T-cell (primary cell): ENCODE results near the gene CLEC20A. TPM values are rescaled to one million over a fixed set of nuclear protein-coding genes. Genes with fewer than 3 reads are reported as not detected.
A peak's percentile ranks its signal among the peaks of the same experiment; 100 is the strongest.
"Not testable (repeated sequence)": the region's sequence is repeated elsewhere in the genome, so short reads cannot be mapped to it uniquely, and the experiment has no call there.

Source experiments
- ATAC-seq, 4 experiments: fragments of 200-7000 bp in 3 of 4; fragments of 150-1000 bp in 1 of 4; cut with Tn5 transposase; replicated peaks in 1 of 4; 1 replicate in 3 of 4; 2 replicates in 1 of 4; pipeline ENCODE4 v1.10.0; 2021; ENCODE audit warnings: moderate library complexity in 3 of 4, mild to moderate bottlenecking in 2 of 4, moderate number of reproducible peaks in 1 of 4
- CTCF ChIA-PET, 2 donors: fragments of 300-600 bp; sonication (Branson Sonifier 250); formaldehyde crosslinking; loops; one replicate each; lab custom pipeline; 2022; ENCODE audit warnings: antibody characterized with exemption in 2 of 2; lab: Charles Lee
- POLR2A ChIA-PET, 2 donors: fragments of 300-600 bp; sonication (Branson Sonifier 250); formaldehyde crosslinking; loops; one replicate each; lab custom pipeline; 2022; ENCODE audit warnings: antibody characterized with exemption in 2 of 2; lab: Charles Lee
- DNase-seq, 35 experiments: peaks; one replicate each; pipeline versions ENCODE4 v3.0.0 to v3.0.0-alpha.2; 2013 to 2023
- H3K27ac ChIP-seq: one replicate; pipeline ENCODE4 v1.5.1; 2013; ENCODE audit warnings: low read length
- H3K27me3 ChIP-seq, 2 experiments: replicated peaks in 1 of 2; 1 replicate in 1 of 2; 2 replicates in 1 of 2; pipeline versions ENCODE4 v1.6.1 to v1.7.0; 2013; ENCODE audit warnings: low read length in 1 of 2, mixed read lengths in 1 of 2; ENCODE audit not compliant: control insufficient read depth in 2 of 2, insufficient read depth in 2 of 2; ENCODE audit errors: extremely low read depth in 1 of 2
- H3K36me3 ChIP-seq, 2 donors: 1 replicate in 1 of 2; 2 replicates in 1 of 2; pipeline versions ENCODE4 v1.6.1 to v1.7.0; 2013; ENCODE audit warnings: low read length in 1 of 2; ENCODE audit not compliant: control insufficient read depth in 2 of 2, insufficient read depth in 1 of 2; ENCODE audit errors: extremely low read depth in 1 of 2
- H3K4me1 ChIP-seq, 2 experiments: 1 replicate in 1 of 2; 2 replicates in 1 of 2; pipeline versions ENCODE4 v1.6.1 to v1.7.0; 2013; ENCODE audit warnings: low read length in 2 of 2, mixed read lengths in 1 of 2; ENCODE audit not compliant: insufficient read depth in 2 of 2, control insufficient read depth in 1 of 2; ENCODE audit errors: extremely low read depth in 1 of 2
- H3K4me3 ChIP-seq, 2 donors: 1 replicate in 1 of 2; 2 replicates in 1 of 2; pipeline versions ENCODE4 v1.5.1 to v1.7.0; 2013; ENCODE audit warnings: mild to moderate bottlenecking in 2 of 2, low read length in 1 of 2, moderate library complexity in 1 of 2; ENCODE audit not compliant: control insufficient read depth in 1 of 2; ENCODE audit errors: extremely low read depth in 1 of 2
- H3K9me3 ChIP-seq: 2 replicates; pipeline ENCODE4 v1.7.0; 2013
- H3K27ac Mint-ChIP-seq, 2 donors: one replicate each; pipeline ENCODE4 v1.8.0; 2020 to 2021; ENCODE audit warnings: mild to moderate bottlenecking in 2 of 2, mixed read lengths in 2 of 2
- H3K27me3 Mint-ChIP-seq, 2 donors: one replicate each; pipeline ENCODE4 v1.8.0; 2021 to 2022; ENCODE audit warnings: mixed read lengths in 2 of 2
- H3K36me3 Mint-ChIP-seq: one replicate; pipeline ENCODE4 v1.8.0; 2021; ENCODE audit warnings: mixed read lengths
- H3K4me1 Mint-ChIP-seq, 3 donors: one replicate each; pipeline ENCODE4 v1.8.0; 2020 to 2022; ENCODE audit warnings: mixed read lengths in 3 of 3, mild to moderate bottlenecking in 1 of 3
- H3K4me3 Mint-ChIP-seq, 3 donors: one replicate each; pipeline ENCODE4 v1.8.0; 2020 to 2022; ENCODE audit warnings: mild to moderate bottlenecking in 3 of 3, mixed read lengths in 3 of 3, moderate library complexity in 3 of 3
- H3K9me3 Mint-ChIP-seq, 3 donors: one replicate each; pipeline ENCODE4 v1.8.0; 2020 to 2022; ENCODE audit warnings: mixed read lengths in 3 of 3
- WGBS: methylation state at CpG from one replicate; pipeline ENCODE4 v1.1.5; 2013; ENCODE audit warnings: missing lambda C conversion rate; ENCODE audit not compliant: insufficient coverage; 5-methylcytosine and 5-hydroxymethylcytosine counted together
- total RNA-seq, 35 experiments: library from RNA in 6 of 35; stranded (reverse) in 6 of 35; fragments of 120-200 nt in 1 of 35; gene quantifications; one replicate each; pipeline versions ENCODE4 v1.2.1 to v1.2.4 and lab custom pipeline; 2013 to 2026

The CLEC20A gene
- total RNA-seq, 5 donors from 2014 or later (not counting 1 experiment from before 2014, with no cell fraction given): not detected

GRCh38 chr1:178503316-178503715, 6.6 kb upstream of the CLEC20A start:
- DNase-seq, H3K27ac Mint-ChIP-seq, H3K27ac ChIP-seq, CTCF ChIA-PET, H3K4me1 ChIP-seq, H3K4me3 ChIP-seq, POLR2A ChIA-PET, H3K9me3 Mint-ChIP-seq, H3K36me3 ChIP-seq, H3K9me3 ChIP-seq, H3K4me1 Mint-ChIP-seq, H3K4me3 Mint-ChIP-seq, H3K36me3 Mint-ChIP-seq, ATAC-seq: not testable (repeated sequence)
- peaks cover 0 to 26% of the 10 kb centered on the region in 2 experiments for H3K27me3 ChIP-seq
- H3K27me3 Mint-ChIP-seq: peaks cover 5 to 19% of the 10 kb centered on the region in 2 donors
- 89% methylated on average over 11 of the region's 14 CpGs for WGBS

- Histone ChIP-seq H3K27me3 (peaks cover 0 to 26% of the 10 kb centered on the region in 2 experiments), H3K4me3 (no peak overlapping the region), H3K36me3 (no peaks in the 10 kb centered on the region), H3K9me3 (no peaks in the 10 kb centered on the region), H3K27ac (no peak overlapping the region), H3K4me1 (no peaks in the 10 kb centered on the region)
- POLR2A ChIA-PET: no interaction called here
- Mint-ChIP-seq H3K27ac (no peak overlapping the region), H3K4me3 (no peak overlapping the region), H3K4me1 (no peaks in the 10 kb centered on the region), H3K9me3 (no peaks in the 10 kb centered on the region), H3K36me3 (no peaks in the 10 kb centered on the region), H3K27me3 (peaks cover 5 to 19% of the 10 kb centered on the region in 2 donors)
- ATAC-seq (no peak), DNase-seq (no peak)
- CTCF ChIA-PET: no interaction called here
- WGBS: no CpG with 5 or more reads among the region's 5 CpGs
These were observed 6.1 kb upstream of the CLEC20A start for GRCh38 chr1:178502856-178503255.

DNA sequence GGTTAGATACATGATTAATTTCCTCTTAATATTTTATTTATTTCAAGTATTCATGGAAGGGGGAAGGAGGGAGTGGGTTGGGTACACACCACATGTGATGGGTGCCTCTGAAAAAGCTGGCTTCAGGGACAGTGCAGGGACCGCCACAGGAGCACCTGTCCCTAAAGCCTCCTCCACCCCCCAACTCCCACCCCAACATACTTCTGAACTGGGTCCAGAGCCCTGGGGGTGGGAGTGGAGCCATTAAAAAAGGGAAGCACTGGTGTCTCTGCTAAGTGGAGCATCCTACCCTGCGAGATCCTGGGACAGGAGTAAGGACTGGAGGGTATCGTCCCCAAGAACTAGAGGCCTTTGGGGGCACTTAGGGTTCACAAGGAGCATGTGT, 5.6 kb upstream of the CLEC20A start:
- Histone ChIP-seq H3K27ac (no peak overlapping the region), H3K27me3 (peaks cover 0 to 26% of the 10 kb centered on the region in 2 experiments), H3K36me3 (no peaks in the 10 kb centered on the region), H3K4me1 (no peaks in the 10 kb centered on the region), H3K4me3 (no peak overlapping the region), H3K9me3 (no peaks in the 10 kb centered on the region)
- H3K36me3 Mint-ChIP-seq: no peaks in the 10 kb centered on the region
- ChIA-PET CTCF (no interaction called here), POLR2A (no interaction called here)
- DNase-seq (no peak), ATAC-seq (no peak)
- H3K4me3 Mint-ChIP-seq: no peak overlapping the region
- H3K27me3 Mint-ChIP-seq: peaks cover 5 to 19% of the 10 kb centered on the region in 2 donors
- H3K27ac Mint-ChIP-seq: no peak overlapping the region
- H3K9me3 Mint-ChIP-seq: no peaks in the 10 kb centered on the region
- no peaks in the 10 kb centered on the region for H3K4me1 Mint-ChIP-seq
- 17% methylated on average over 1 of the region's 3 CpGs for WGBS

GRCh38 chr1:178501705-178502329, 5.1 kb upstream of the CLEC20A start:
- Histone ChIP-seq H3K4me3 (no peak overlapping the region), H3K27ac (no peak overlapping the region), H3K36me3 (no peaks in the 10 kb centered on the region), H3K9me3 (no peaks in the 10 kb centered on the region), H3K4me1 (no peaks in the 10 kb centered on the region), H3K27me3 (peaks cover 0 to 26% of the 10 kb centered on the region in 2 experiments)
- H3K9me3 Mint-ChIP-seq: no peaks in the 10 kb centered on the region
- H3K4me3 Mint-ChIP-seq: no peak overlapping the region
- peak in 2 of 4 experiments; percentile 29 to 43 for ATAC-seq
- 21% methylated on average over 4 of the region's 5 CpGs for WGBS
- H3K27ac Mint-ChIP-seq: no peak overlapping the region
- peak in 24 of 35 experiments; percentile 6 to 37 (median 21) for DNase-seq
- H3K4me1 Mint-ChIP-seq: no peaks in the 10 kb centered on the region
- ChIA-PET CTCF (no interaction called here), POLR2A (no interaction called here)
- peaks cover 5 to 19% of the 10 kb centered on the region in 2 donors for H3K27me3 Mint-ChIP-seq
- no peaks in the 10 kb centered on the region for H3K36me3 Mint-ChIP-seq

- no peak for DNase-seq
- CTCF ChIA-PET: interaction anchor here in 1 of 2 donors (0.7 kb wide), 1 partner anchor 189 kb away, joined by 3 read pairs; no protein-coding TSS in a partner anchor
These were observed 4.3 kb upstream of the CLEC20A start for GRCh38 chr1:178500936-178501554.

DNA sequence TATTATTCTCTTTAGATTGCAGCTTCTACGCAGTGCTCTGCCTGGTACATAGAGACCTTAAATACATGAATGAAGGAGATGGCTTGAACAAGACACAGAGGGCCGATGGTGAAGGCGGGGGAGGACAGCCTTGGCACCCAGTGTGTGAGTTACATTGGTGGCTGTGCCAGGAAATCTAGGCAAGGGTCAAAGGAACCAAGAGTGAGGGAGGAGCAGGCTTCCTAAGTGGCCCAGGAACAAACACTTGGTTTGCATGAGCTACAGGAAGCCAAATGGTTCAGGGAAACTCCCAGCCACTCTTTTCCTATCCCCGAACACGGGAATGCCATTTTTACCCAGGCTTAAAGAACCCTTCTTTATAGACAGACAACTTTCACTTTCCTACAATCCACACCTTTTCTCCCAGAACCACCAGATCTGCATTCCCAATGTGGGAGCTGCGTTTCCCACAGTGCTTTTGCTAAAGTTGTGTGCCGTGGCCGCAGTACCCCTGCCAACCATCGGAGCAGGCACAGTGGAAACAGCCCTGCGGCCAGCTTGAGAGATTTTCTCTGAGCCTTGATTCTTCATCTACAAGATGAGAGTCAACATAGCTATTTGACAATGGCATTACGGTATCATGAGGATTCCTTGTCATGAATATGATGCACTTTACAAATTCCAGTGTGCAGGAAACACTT, 3.5 kb upstream of the CLEC20A start:
- H3K27me3 ChIP-seq: peaks cover 0 to 32% of the 10 kb centered on the region in 2 experiments
- H3K4me1 ChIP-seq: no peaks in the 10 kb centered on the region
- no peaks in the 10 kb centered on the region for H3K4me1 Mint-ChIP-seq
- H3K36me3 ChIP-seq: no peaks in the 10 kb centered on the region
- no peak overlapping the region for H3K27ac ChIP-seq
- H3K9me3 ChIP-seq: no peaks in the 10 kb centered on the region
- H3K36me3 Mint-ChIP-seq: no peaks in the 10 kb centered on the region
- DNase-seq (no peak), ATAC-seq (no peak)
- no peak overlapping the region for H3K27ac Mint-ChIP-seq
- CTCF ChIA-PET: interaction anchor here in 1 of 2 donors (0.7 kb wide), 1 partner anchor 188 kb away, joined by 3 read pairs; no protein-coding TSS in a partner anchor
- WGBS: 92% methylated on average over 8 of the region's 11 CpGs
- peaks cover 5 to 17% of the 10 kb centered on the region in 2 donors for H3K27me3 Mint-ChIP-seq
- POLR2A ChIA-PET: interaction anchor here in 1 of 2 donors (0.5 kb wide), 1 partner anchor 19 kb away, joined by 3 read pairs; no protein-coding TSS in a partner anchor
- H3K4me3 Mint-ChIP-seq: no peak overlapping the region
- no peak overlapping the region for H3K4me3 ChIP-seq
- H3K9me3 Mint-ChIP-seq: no peaks in the 10 kb centered on the region

More at GRCh38 chr1:178500936-178501554, 4.3 kb upstream of the CLEC20A start:
- 91% methylated on average over 8 of the region's 10 CpGs for WGBS
- no peak overlapping the region for H3K4me3 Mint-ChIP-seq
- H3K27ac Mint-ChIP-seq: no peak overlapping the region
- H3K9me3 Mint-ChIP-seq: no peaks in the 10 kb centered on the region
- Histone ChIP-seq H3K27me3 (peaks cover 0 to 29% of the 10 kb centered on the region in 2 experiments), H3K9me3 (no peaks in the 10 kb centered on the region), H3K27ac (no peak overlapping the region), H3K4me1 (no peaks in the 10 kb centered on the region), H3K36me3 (no peaks in the 10 kb centered on the region), H3K4me3 (no peak overlapping the region)
- H3K36me3 Mint-ChIP-seq: no peaks in the 10 kb centered on the region
- ATAC-seq: no peak
- no peaks in the 10 kb centered on the region for H3K4me1 Mint-ChIP-seq
- POLR2A ChIA-PET: no interaction called here
- H3K27me3 Mint-ChIP-seq: peaks cover 5 to 17% of the 10 kb centered on the region in 2 donors
